ENCODE measurements around the gene MOB2. TPM values are rescaled to one million over a fixed set of nuclear protein-coding genes. Genes with fewer than 3 reads are reported as not detected.

Gene MOB2
- total and polyA plus RNA-seq, 9 of the 15 experiments (the other 6 are each of a cell fraction or from before 2014, with no cell fraction given): 0.17 to 36.8 (median 19.2) TPM

DNA sequence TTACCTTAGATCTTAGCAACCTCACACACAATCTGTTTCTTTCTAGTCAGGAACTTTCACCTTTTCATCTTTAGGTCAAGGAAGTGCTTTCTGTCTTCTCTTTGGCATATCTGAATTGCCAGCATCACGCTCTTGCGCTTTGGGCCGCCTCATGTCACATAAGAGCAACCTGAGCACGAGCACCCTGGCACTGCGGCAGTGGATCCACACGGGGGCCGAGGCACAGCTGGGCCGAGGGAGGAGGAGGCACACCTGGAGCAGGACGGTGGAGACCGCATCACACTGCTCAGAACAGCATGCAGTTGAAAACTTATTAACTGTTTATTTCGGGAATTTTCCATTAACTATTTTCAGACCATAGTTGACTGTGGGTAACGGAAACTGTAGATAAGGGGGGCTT, 10.7 kb downstream of the MOB2 start:
- Histone ChIP-seq H3K27ac (ENCODE audit: extremely low read depth, low read depth, low read length) (no peak overlapping the region), H3K9me1 (ENCODE audit: control insufficient read depth, insufficient read depth, low read length) (no peaks in the 10 kb centered on the region), H3K4me3 (no peak overlapping the region), H3K79me2 (ENCODE audit: control insufficient read depth, insufficient read depth, low read length) (no peaks in the 10 kb centered on the region), H3K9me3 (replicated peaks; ENCODE audit: control insufficient read depth, insufficient read depth, low read depth, low read length) (no peaks in the 10 kb centered on the region), H3K9ac (ENCODE audit: insufficient read depth in 1 of 2, low read depth in 2 of 2, low read length in 2 of 2) (no peak overlapping the region), H3K36me3 (ENCODE audit: control insufficient read depth, insufficient read depth, low read length) (peaks cover 9% of the 10 kb centered on the region; the same call in 1 of the 3 replicates), H4K20me1 (replicated peaks; ENCODE audit: control insufficient read depth, insufficient read depth, low read length) (no peaks in the 10 kb centered on the region; the same call in 1 of the 2 replicates), H3K27me3 (ENCODE audit: control insufficient read depth in 2 of 2, insufficient read depth in 2 of 2, low read length in 2 of 2) (no peaks in the 10 kb centered on the region), H3K4me1 (replicated peaks in 1 of 2; ENCODE audit: control insufficient read depth in 2 of 2, insufficient read depth in 2 of 2, low read length in 2 of 2) (no peaks in the 10 kb centered on the region; a peak in 1 of 5 replicates), H3K4me2 (ENCODE audit: insufficient read depth, low read length) (no peak overlapping the region), H2AFZ (ENCODE audit: low read depth, low read length) (no peak overlapping the region)
- no peak for ATAC-seq
- BruUV-seq (replicated peaks): no TSS peak
- FAIRE-seq: no peak
- ChIA-PET CTCF (ENCODE audit: low intra/inter-chr PET ratio) (no interaction called here), POLR2A (no interaction called here)
- 94% methylated on average over 10 of the region's 12 CpGs for WGBS (ENCODE audit: insufficient coverage, low coverage, missing lambda C conversion rate)
- in situ Hi-C loops (cut with MboI): no loop called here
- intact Hi-C loops (cut with micrococcal nuclease): no loop called here
- no peak for DNase-seq (ENCODE audit: extremely low read depth in 1 of 4, low spot score in 3 of 4)
- TF ChIP-seq C11orf30 (IDR thresholded peaks at IDR 0.05; ENCODE audit: low read depth): no peak
- TF ChIP-seq, protein P1, sequence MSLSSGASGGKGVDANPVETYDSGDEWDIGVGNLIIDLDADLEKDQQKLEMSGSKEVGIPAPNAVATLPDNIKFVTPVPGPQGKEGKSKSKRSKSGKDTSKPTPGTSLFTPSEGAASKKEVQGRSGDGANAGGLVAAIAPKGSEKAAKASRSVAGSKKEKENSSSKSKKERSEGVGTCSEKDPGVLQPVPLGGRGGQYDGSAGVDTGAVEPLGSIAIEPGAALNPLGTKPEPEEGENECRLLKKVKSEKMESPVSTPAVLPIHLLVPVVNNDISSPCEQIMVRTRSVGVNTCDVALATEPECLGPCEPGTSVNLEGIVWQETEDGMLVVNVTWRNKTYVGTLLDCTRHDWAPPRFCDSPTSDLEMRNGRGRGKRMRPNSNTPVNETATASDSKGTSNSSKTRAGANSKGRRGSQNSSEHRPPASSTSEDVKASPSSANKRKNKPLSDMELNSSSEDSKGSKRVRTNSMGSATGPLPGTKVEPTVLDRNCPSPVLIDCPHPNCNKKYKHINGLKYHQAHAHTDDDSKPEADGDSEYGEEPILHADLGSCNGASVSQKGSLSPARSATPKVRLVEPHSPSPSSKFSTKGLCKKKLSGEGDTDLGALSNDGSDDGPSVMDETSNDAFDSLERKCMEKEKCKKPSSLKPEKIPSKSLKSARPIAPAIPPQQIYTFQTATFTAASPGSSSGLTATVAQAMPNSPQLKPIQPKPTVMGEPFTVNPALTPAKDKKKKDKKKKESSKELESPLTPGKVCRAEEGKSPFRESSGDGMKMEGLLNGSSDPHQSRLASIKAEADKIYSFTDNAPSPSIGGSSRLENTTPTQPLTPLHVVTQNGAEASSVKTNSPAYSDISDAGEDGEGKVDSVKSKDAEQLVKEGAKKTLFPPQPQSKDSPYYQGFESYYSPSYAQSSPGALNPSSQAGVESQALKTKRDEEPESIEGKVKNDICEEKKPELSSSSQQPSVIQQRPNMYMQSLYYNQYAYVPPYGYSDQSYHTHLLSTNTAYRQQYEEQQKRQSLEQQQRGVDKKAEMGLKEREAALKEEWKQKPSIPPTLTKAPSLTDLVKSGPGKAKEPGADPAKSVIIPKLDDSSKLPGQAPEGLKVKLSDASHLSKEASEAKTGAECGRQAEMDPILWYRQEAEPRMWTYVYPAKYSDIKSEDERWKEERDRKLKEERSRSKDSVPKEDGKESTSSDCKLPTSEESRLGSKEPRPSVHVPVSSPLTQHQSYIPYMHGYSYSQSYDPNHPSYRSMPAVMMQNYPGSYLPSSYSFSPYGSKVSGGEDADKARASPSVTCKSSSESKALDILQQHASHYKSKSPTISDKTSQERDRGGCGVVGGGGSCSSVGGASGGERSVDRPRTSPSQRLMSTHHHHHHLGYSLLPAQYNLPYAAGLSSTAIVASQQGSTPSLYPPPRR (CRISPR knock-in tag; IDR thresholded peaks at IDR 0.05; ENCODE audit: borderline replicate concordance): no peak
- no peak for TF ChIP-seq EWSR1 (IDR thresholded peaks at IDR 0.05; ENCODE audit: borderline replicate concordance, low read depth, partially characterized antibody)
- TF ChIP-seq, protein P2, sequence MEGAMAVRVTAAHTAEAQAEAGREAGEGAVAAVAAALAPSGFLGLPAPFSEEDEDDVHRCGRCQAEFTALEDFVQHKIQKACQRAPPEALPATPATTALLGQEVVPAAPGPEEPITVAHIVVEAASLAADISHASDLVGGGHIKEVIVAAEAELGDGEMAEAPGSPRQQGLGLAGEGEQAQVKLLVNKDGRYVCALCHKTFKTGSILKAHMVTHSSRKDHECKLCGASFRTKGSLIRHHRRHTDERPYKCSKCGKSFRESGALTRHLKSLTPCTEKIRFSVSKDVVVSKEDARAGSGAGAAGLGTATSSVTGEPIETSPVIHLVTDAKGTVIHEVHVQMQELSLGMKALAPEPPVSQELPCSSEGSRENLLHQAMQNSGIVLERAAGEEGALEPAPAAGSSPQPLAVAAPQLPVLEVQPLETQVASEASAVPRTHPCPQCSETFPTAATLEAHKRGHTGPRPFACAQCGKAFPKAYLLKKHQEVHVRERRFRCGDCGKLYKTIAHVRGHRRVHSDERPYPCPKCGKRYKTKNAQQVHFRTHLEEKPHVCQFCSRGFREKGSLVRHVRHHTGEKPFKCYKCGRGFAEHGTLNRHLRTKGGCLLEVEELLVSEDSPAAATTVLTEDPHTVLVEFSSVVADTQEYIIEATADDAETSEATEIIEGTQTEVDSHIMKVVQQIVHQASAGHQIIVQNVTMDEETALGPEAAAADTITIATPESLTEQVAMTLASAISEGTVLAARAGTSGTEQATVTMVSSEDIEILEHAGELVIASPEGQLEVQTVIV (CRISPR knock-in tag; IDR thresholded peaks at IDR 0.05; ENCODE audit: borderline replicate concordance): no peak
- TF ChIP-seq, protein P3, sequence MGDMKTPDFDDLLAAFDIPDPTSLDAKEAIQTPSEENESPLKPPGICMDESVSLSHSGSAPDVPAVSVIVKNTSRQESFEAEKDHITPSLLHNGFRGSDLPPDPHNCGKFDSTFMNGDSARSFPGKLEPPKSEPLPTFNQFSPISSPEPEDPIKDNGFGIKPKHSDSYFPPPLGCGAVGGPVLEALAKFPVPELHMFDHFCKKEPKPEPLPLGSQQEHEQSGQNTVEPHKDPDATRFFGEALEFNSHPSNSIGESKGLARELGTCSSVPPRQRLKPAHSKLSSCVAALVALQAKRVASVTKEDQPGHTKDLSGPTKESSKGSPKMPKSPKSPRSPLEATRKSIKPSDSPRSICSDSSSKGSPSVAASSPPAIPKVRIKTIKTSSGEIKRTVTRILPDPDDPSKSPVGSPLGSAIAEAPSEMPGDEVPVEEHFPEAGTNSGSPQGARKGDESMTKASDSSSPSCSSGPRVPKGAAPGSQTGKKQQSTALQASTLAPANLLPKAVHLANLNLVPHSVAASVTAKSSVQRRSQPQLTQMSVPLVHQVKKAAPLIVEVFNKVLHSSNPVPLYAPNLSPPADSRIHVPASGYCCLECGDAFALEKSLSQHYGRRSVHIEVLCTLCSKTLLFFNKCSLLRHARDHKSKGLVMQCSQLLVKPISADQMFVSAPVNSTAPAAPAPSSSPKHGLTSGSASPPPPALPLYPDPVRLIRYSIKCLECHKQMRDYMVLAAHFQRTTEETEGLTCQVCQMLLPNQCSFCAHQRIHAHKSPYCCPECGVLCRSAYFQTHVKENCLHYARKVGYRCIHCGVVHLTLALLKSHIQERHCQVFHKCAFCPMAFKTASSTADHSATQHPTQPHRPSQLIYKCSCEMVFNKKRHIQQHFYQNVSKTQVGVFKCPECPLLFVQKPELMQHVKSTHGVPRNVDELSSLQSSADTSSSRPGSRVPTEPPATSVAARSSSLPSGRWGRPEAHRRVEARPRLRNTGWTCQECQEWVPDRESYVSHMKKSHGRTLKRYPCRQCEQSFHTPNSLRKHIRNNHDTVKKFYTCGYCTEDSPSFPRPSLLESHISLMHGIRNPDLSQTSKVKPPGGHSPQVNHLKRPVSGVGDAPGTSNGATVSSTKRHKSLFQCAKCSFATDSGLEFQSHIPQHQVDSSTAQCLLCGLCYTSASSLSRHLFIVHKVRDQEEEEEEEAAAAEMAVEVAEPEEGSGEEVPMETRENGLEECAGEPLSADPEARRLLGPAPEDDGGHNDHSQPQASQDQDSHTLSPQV (IDR thresholded peaks at IDR 0.05): no peak
- TF ChIP-seq, protein P4, sequence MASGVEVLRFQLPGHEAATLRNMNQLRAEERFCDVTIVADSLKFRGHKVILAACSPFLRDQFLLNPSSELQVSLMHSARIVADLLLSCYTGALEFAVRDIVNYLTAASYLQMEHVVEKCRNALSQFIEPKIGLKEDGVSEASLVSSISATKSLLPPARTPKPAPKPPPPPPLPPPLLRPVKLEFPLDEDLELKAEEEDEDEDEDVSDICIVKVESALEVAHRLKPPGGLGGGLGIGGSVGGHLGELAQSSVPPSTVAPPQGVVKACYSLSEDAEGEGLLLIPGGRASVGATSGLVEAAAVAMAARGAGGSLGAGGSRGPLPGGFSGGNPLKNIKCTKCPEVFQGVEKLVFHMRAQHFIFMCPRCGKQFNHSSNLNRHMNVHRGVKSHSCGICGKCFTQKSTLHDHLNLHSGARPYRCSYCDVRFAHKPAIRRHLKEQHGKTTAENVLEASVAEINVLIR (CRISPR knock-in tag; IDR thresholded peaks at IDR 0.05): no peak
- TF ChIP-seq ZNF780A (CRISPR knock-in tag; IDR thresholded peaks at IDR 0.05): no peak
